Cerebellar cortex (tissue), 1 donor: ENCODE measurements around the gene DKK2.
A peak's percentile ranks its signal among the peaks of the same experiment; 100 is the strongest.
"Not testable (repeated sequence)": the region's sequence is repeated elsewhere in the genome, so short reads cannot be mapped to it uniquely, and the experiment has no call there.

Experiments used
- DNase-seq: peaks from one replicate; pipeline ENCODE4 v3.0.0-alpha.2; 2015; ENCODE audit warnings: low spot score

Gene DKK2

DNA sequence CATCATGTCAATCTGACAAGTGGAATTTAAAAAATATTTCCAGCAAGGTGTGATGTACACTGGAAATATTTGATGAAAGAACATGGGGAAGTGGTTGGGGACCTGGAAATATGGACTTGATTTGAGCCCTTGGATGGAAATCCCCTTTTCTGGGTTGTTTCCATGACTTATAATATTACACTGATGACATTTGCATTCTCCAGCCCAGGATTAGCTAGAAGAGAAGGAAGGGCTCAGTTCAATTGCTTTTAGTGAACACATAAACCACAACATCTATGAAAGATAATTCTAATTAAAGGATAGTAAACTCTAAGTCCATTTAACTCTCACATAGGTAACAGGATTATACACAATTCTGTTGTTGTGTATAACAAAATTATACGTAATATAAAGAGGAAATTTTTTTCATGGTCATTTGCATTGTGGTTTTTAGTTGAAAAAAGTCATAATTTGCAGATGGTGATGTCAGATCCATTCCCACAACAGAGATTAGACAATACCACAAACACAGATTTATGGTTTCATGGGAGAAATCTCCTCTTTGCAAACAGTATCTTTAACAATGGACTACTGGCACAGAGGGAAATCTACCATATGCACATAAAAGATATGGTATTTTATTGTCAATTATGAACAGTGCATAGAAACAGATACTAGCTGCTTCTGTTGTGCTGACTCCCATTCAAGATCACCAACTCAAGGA is 126.5 kb downstream of the DKK2 start:
- no peak for DNase-seq

DNA sequence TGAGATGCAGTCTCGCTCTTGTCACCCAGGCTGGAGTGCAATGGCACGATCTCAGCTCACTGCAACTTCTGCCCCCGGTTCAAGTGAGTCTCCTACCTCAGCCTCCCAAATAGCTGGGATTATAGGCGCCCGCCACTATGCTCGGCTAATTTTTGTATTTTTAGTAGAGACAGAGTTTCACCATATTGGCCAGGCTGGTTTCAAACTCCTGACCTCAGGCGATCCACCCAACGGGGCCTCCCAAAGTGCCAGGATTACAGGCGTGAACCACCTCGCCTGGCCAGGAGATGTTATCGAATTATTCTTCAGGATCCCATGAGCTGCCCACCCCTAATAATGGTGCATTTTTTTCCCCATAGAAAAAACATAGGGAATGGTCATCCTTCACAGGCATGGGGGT is 128.1 kb downstream of the DKK2 start:
- not testable (repeated sequence) for DNase-seq

DNA sequence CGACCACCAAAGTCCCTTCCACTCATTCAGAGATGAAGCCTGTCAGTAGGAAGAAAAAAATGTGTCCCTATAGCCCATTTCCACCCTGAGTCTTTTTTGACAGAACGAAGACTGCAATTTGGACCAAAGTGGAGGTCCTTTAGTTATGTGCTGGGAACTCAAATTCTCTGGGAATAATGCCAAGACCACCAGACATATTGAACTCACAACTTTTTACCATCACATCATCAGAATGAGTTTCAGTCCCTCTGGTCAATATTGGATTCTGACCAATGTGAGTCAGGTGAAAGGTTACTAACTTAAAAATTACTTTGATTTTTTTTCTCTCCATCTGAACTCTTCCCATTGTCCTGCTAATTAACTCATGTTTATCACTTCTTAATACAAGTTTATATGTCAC is 128.9 kb downstream of the DKK2 start:
- DNase-seq = no peak

DNA sequence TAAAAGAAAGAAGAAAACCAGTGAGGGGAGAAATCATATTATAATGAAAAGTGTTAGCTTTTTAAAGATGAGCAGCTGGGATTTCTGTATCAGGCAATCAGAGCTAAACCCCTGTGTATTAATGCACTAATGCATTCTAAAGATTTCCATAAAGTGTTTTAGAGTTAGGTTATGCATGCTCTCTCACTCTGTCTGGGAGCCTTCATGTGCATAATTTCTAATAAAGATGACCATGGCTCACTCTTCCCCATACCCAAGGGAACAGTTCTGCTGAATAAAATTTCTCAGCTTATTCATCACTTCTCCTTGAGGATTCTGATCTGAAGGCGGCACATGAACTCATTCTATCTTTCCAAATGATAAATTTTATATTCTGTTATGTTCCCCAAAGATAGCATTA is 129.4 kb downstream of the DKK2 start:
- DNase-seq = no peak

DNA sequence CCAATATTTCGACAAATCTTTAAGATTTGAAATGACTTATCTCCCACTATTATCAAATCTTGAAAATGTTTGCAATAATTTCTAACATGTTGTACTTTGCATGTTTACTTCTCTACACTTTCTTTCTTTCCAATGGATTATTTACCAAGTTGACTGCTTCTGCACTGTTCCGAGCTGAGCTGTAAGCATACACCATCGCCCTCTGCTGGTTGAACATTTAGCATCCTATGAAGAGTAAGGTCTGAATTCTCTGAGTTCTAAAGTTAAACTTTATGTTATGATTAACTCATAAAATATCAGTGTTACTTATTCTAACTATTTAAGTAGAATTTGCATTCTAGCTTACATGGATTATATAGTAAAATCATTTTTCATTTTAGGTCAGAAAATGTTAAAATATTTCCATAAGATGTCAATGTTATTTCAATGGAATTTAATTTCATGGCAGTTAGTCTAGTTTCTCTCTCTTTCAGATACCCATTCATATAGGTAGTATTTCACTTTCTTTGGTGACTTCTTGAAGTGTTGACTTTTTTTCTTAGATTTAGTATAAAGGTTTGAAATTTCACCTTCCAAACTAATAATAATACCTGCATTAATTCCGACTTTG is 137.4 kb downstream of the DKK2 start:
- peak; percentile 42 for DNase-seq

DNA sequence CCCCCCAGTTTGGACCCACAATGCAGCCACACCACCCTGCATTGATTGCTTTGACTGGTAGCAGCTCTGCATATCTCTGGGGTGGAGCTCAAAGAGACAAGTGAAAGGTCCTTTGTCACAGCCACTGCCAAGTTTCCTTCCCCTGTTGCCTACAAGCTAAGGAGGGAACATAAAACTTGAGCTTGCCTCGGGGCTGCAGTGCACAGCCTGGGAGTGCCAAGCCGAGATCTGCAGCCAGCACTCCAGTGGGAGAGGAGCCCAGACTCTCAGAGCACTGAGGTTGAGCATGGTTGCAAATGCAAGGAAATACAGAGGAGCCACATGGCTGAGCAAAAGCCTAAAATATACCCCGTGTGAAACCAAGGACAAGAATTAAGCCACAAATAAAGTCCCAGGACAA is 142.2 kb downstream of the DKK2 start:
- DNase-seq = no peak

DNA sequence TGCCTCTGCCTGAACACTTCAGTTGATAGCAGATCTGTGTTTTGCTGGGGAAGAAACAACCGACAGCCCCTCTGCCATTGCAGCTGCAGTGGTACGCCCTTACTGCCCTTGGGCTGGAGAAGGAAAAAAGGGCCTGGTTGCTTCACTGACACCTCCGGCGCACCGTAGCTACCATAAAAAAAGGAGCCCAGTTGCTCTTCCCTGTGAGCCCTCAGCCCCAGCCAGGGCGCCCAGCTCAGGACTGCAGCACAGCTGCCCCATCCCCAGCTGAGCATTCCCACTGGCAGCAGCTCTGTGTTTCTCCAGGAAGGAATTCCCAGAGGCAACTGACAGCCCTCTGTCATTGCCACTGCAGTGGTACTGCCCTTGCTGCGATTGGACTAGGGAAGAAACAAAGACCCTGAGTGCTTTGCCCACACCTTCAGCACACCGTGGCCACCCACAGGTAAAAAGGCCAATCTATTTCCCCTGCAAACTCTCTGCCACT is 142.7 kb downstream of the DKK2 start:
- no peak for DNase-seq

DNA sequence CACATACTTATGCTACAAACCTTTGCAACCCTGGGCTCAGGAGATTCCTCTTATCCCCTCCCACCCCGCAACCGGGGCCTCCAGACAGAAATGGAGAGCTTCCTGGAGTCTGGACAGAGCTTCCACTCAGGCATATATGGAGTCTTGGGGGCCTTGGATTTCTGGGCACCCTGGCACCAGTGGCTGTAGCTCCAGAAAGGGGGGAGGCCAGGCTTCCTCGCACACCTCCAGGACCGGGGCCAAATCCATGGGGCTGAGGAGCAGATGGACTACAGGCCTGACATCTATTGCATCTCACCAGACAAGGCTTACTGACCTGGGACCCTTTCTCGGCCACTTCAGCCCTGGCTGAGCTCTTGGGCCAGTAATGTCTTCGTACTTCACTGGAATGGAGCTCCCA is 143.3 kb downstream of the DKK2 start:
- DNase-seq = no peak

DNA sequence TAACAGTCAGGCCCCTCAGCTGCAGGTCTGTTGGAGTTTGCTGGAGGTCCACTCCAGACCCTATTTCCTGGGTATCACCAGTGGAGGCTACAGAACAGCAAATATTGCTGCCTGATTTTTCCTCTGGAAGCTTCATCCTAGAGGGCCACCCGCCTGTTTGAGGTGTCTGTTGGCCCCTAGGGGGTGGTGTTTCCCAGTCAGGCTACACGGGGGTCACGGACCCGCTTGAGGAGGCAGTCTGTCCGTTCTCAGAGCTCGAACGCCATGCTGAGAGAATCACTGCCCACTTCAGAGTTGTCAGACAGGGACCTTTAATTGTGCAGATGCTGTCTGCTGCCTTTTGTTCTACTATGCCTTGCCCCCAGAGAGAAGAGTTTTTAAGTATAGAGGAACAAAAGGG is 160.8 kb downstream of the DKK2 start:
- DNase-seq = no peak
